IMR-90 (cell line): ENCODE data around the gene RABGGTA. TPM values are rescaled to one million over a fixed set of nuclear protein-coding genes. Genes with fewer than 3 reads are reported as not detected.
A peak's percentile ranks its signal among the peaks of the same experiment; 100 is the strongest.

Experiments used
- ATAC-seq: fragments of 200-7000 bp; cut with Tn5 transposase; 2 replicates; pipeline ENCODE4 v1.9.1; 2020; ENCODE audit warnings: low read depth, mild to moderate bottlenecking, moderate library complexity
- BruUV-seq: library from RNA; stranded (reverse); fragments of 400-500 nt; replicated peaks from 2 replicates; lab custom pipeline; 2021; lab: Mats Ljungman, UMichigan
- CTCF ChIA-PET: fragments of 300-600 bp; formaldehyde crosslinking; extraction: SDS; loops from one replicate; lab custom pipeline; 2021; ENCODE audit warnings: antibody characterized with exemption; lab: Yijun Ruan, JAX
- POLR2A ChIA-PET: fragments of 300-600 bp; sonication (Branson Sonifier 250); formaldehyde crosslinking; loops from one replicate; lab custom pipeline; 2022; ENCODE audit warnings: antibody characterized with exemption; ENCODE audit not compliant: unreplicated experiment; lab: Charles Lee
- DNase-seq: peaks from one replicate; pipeline ENCODE4 v3.0.0; 2013
- H2AFZ ChIP-seq: replicated peaks from 2 replicates; pipeline ENCODE3; 2013; ENCODE audit warnings: low read length, mild to moderate bottlenecking; ENCODE audit not compliant: poor library complexity
- H2AK5ac ChIP-seq: 2 replicates; pipeline ENCODE4 v1.6.1; 2013; ENCODE audit warnings: low read depth, low read length, inconsistent platforms
- H2AK9ac ChIP-seq: replicated peaks from 2 replicates; pipeline ENCODE3; 2013; ENCODE audit warnings: mild to moderate bottlenecking, low read depth, low read length, moderate library complexity; ENCODE audit not compliant: poor library complexity
- H2BK120ac ChIP-seq: 2 replicates; pipeline ENCODE4 v1.6.1; 2013; ENCODE audit warnings: low read depth, low read length, inconsistent platforms
- H2BK15ac ChIP-seq: 3 replicates; pipeline ENCODE4 v1.6.1; 2013; ENCODE audit warnings: low read depth, low read length, inconsistent platforms
- H2BK20ac ChIP-seq: 2 replicates; pipeline ENCODE4 v1.6.1; 2013; ENCODE audit warnings: low read depth, mild to moderate bottlenecking, inconsistent platforms, low read length, moderate library complexity
- H2BK5ac ChIP-seq: 2 replicates; pipeline ENCODE4 v1.6.1; 2013; ENCODE audit warnings: mild to moderate bottlenecking, low read depth, low read length, inconsistent platforms; ENCODE audit not compliant: poor library complexity, severe bottlenecking
- H3K14ac ChIP-seq: replicated peaks from 2 replicates; pipeline ENCODE4 v1.6.1; 2013; ENCODE audit warnings: low read depth, low read length, inconsistent platforms
- H3K18ac ChIP-seq: 2 replicates; pipeline ENCODE4 v1.6.1; 2013; ENCODE audit warnings: low read depth, low read length, control low read depth
- H3K23ac ChIP-seq: 2 replicates; pipeline ENCODE4 v1.6.1; 2013; ENCODE audit warnings: low read depth, low read length, inconsistent platforms
- H3K27ac ChIP-seq: 2 replicates; pipeline ENCODE4 v1.5.1; 2013; ENCODE audit warnings: mild to moderate bottlenecking, control low read depth, low read length; ENCODE audit not compliant: insufficient read depth
- H3K27me3 ChIP-seq: 2 replicates; pipeline ENCODE4 v1.6.1; 2013; ENCODE audit warnings: low read length; ENCODE audit not compliant: control insufficient read depth, insufficient read depth
- H3K36me3 ChIP-seq: 2 replicates; pipeline ENCODE4 v1.6.1; 2013; ENCODE audit warnings: low read length, mixed read lengths; ENCODE audit not compliant: control insufficient read depth, insufficient read depth
- H3K4ac ChIP-seq: 2 replicates; pipeline ENCODE4 v1.6.1; 2013; ENCODE audit warnings: low read depth, low read length, inconsistent platforms
- H3K4me1 ChIP-seq: 2 replicates; pipeline ENCODE4 v1.6.1; 2013; ENCODE audit warnings: low read length, mixed read lengths; ENCODE audit not compliant: control insufficient read depth, insufficient read depth
- H3K4me2 ChIP-seq: 2 replicates; pipeline ENCODE4 v1.6.1; 2013; ENCODE audit warnings: low read depth, mild to moderate bottlenecking, control low read depth, low read length, moderate library complexity
- H3K4me3 ChIP-seq: 2 replicates; pipeline ENCODE4 v1.5.1; 2013; ENCODE audit warnings: low read depth, mild to moderate bottlenecking, control low read depth, low read length, moderate library complexity; ENCODE audit not compliant: insufficient read depth
- H3K56ac ChIP-seq: 2 replicates; pipeline ENCODE4 v1.6.1; 2013; ENCODE audit warnings: low read length, inconsistent platforms; ENCODE audit not compliant: insufficient read depth; ENCODE audit errors: extremely low read depth
- H3K79me1 ChIP-seq, 2 experiments: 2 replicates each; pipeline ENCODE4 v1.6.1; 2013; ENCODE audit warnings: low read length in 2 of 2, inconsistent platforms in 1 of 2, low read depth in 1 of 2
- H3K9ac ChIP-seq: 2 replicates; pipeline ENCODE4 v1.6.1; 2013; ENCODE audit warnings: low read depth, low read length, control low read depth
- H3K9me1 ChIP-seq: 2 replicates; pipeline ENCODE4 v1.6.1; 2013; ENCODE audit warnings: low read length, inconsistent platforms; ENCODE audit not compliant: insufficient read depth
- H3K9me3 ChIP-seq: 2 replicates; pipeline ENCODE4 v1.6.1; 2013; ENCODE audit warnings: low read length; ENCODE audit not compliant: control insufficient read depth, insufficient read depth
- H4K20me1 ChIP-seq: 2 replicates; pipeline ENCODE4 v1.6.1; 2013; ENCODE audit warnings: low read length, inconsistent platforms; ENCODE audit not compliant: insufficient read depth
- H4K5ac ChIP-seq: 2 replicates; pipeline ENCODE4 v1.6.1; 2013; ENCODE audit warnings: mild to moderate bottlenecking, low read depth, low read length, control low read depth
- H4K8ac ChIP-seq, 2 experiments: 2 replicates each; pipeline ENCODE4 v1.6.1; 2013; ENCODE audit warnings: low read depth in 2 of 2, low read length in 2 of 2, control low read depth in 1 of 2, inconsistent platforms in 1 of 2
- H4K91ac ChIP-seq: 2 replicates; pipeline ENCODE4 v1.6.1; 2013; ENCODE audit warnings: low read depth, low read length, inconsistent platforms; ENCODE audit not compliant: insufficient read depth
- CEBPB ChIP-seq: IDR thresholded peaks from 2 replicates; pipeline ENCODE4 v1.6.1; 2012; ENCODE audit warnings: low read depth, low read length, improper control_type of control experiment
- RFX5 ChIP-seq: IDR thresholded peaks from 2 replicates; pipeline ENCODE4 v1.8.0; 2012; ENCODE audit warnings: low read depth, mild to moderate bottlenecking, low read length, moderate library complexity
- WGBS, 2 experiments: methylation state at CpG; one replicate each; pipeline versions ENCODE4 v1.1.5 to v1.1.7; 2013; ENCODE audit warnings: missing lambda C conversion rate in 2 of 2; ENCODE audit not compliant: insufficient read length in 1 of 2; ENCODE audit errors: extremely low coverage in 2 of 2; 5-methylcytosine and 5-hydroxymethylcytosine counted together
- dilution Hi-C: fragments of 300-500 bp; cut with HindIII; formaldehyde crosslinking; loops from one replicate; pipeline ENCODE4 v1.14.3; 2018; ENCODE audit warnings: low sequenced_read_pairs; ENCODE audit not compliant: unreplicated experiment
- in situ Hi-C: fragments of 300-500 bp; cut with MboI; formaldehyde crosslinking; loops from 3 replicates; pipeline ENCODE4 v1.14.3; 2019; ENCODE audit warnings: low sequenced_read_pairs, inconsistent platforms, mixed read lengths
- intact Hi-C: fragments of 100-400 bp; cut with micrococcal nuclease; formaldehyde crosslinking; loops from 2 replicates; pipeline ENCODE4 v1.10.0; 2022
- polyA plus RNA-seq, 3 experiments: library from polyadenylated mRNA; depleted of rRNA; stranded (reverse); fragments of >200 nt; gene quantifications; 2 replicates each; pipeline ENCODE4 v1.2.3, GENCODE V29; 2012; ENCODE audit warnings: low replicate concordance in 1 of 3
- total RNA-seq: library from RNA; depleted of rRNA; stranded (reverse); fragments of >200 nt; gene quantifications from 2 replicates; pipeline ENCODE4 v1.2.3, GENCODE V29; 2012

The RABGGTA gene
- total and polyA plus RNA-seq, 2 of the 4 experiments (the other 2 are of a cell fraction): 25.6 to 55.6 TPM

GRCh38 chr14:24274101-24274543, 2.7 kb upstream of the RABGGTA start:
- Histone ChIP-seq H3K4me3 (no peak overlapping the region), H3K23ac (peak overlapping the region; percentile 36; the same call in 1 of the 2 replicates), H3K4me2 (no peak overlapping the region), H3K9ac (no peak overlapping the region), H3K4me1 (peaks cover 5% of the 10 kb centered on the region; the same call in 1 of the 2 replicates), H2AK5ac (no peak overlapping the region), H2BK15ac (no peak overlapping the region), H3K9me1 (peaks cover 5% of the 10 kb centered on the region; the same call in 1 of the 2 replicates), H2BK120ac (no peak overlapping the region), H3K27ac (no peak overlapping the region), H4K5ac (no peak overlapping the region), H3K56ac (no peak overlapping the region), H3K79me1 (peaks cover 12 to 30% of the 10 kb centered on the region in 2 experiments), H2AFZ (no peak overlapping the region), H3K27me3 (no peaks in the 10 kb centered on the region), H4K91ac (no peak overlapping the region), H3K4ac (no peak overlapping the region), H2AK9ac (peak overlapping the region; percentile 50), H3K36me3 (peaks cover 3% of the 10 kb centered on the region; the same call in 1 of the 2 replicates), H2BK20ac (no peak overlapping the region), H4K20me1 (no peaks in the 10 kb centered on the region), H3K14ac (no peak overlapping the region), H3K9me3 (no peaks in the 10 kb centered on the region), H4K8ac (no peak overlapping the region), H3K18ac (no peak overlapping the region), H2BK5ac (no peak overlapping the region)
- POLR2A ChIA-PET: no interaction called here
- CTCF ChIA-PET: no interaction called here
- ATAC-seq: no peak
- BruUV-seq: no TSS peak
- intact Hi-C loops: no loop called here
- in situ Hi-C loops: no loop called here
- dilution Hi-C loops: no loop called here
- DNase-seq: peak; percentile 31
- WGBS, 2 experiments: 100% methylated on average over 1 of the region's 3 CpGs; no CpG with 5 or more reads in 1 of the 2 experiments
- TF ChIP-seq CEBPB (0 out of 2 replicates have a peak, but pooled peaks have one; percentile 34), RFX5 (no peak)
